HepG2 (cell line): Measurements from ENCODE around the gene KDM4E.

Experiments used
- HNF4A ChIP-seq: sonication (generic); formaldehyde crosslinking; IDR thresholded peaks from 2 replicates; pipeline ENCODE4 v1.4.0; 2020; ENCODE audit warnings: missing genetic modification reagents
- MAFF ChIP-seq: IDR thresholded peaks from 2 replicates; pipeline ENCODE4 v1.6.1; 2011; ENCODE audit warnings: low read depth, low read length, improper control_type of control experiment
- RAD21 ChIP-seq: fragments of 450-650 bp; formaldehyde crosslinking; IDR thresholded peaks from 2 replicates; pipeline ENCODE4 v1.5.0; 2020; ENCODE audit warnings: mild to moderate bottlenecking
- REPIN1 ChIP-seq: sonication (generic); formaldehyde crosslinking; IDR thresholded peaks from 2 replicates; pipeline ENCODE4 v1.8.0; 2022; ENCODE audit warnings: missing genetic modification reagents, low read depth, mild to moderate bottlenecking, borderline replicate concordance
- U2AF1 ChIP-seq: fragments of 200-400 bp; formaldehyde crosslinking; optimal IDR thresholded peaks from 2 replicates; pipeline ENCODE3; 2017; ENCODE audit warnings: mild to moderate bottlenecking, low read depth, low read length
- YY1 ChIP-seq: IDR thresholded peaks from 2 replicates; pipeline ENCODE4 v1.6.1; 2011; ENCODE audit warnings: low read length, low read depth, moderate library complexity, mild to moderate bottlenecking; ENCODE audit not compliant: insufficient read depth, insufficient replicate concordance
- ZNF251 ChIP-seq: sonication (generic); formaldehyde crosslinking; IDR thresholded peaks from 2 replicates; pipeline ENCODE4 v1.9.0; 2021; ENCODE audit warnings: mild to moderate bottlenecking, missing genetic modification reagents
- ZNF484 ChIP-seq: sonication (generic); formaldehyde crosslinking; IDR thresholded peaks from 2 replicates; pipeline ENCODE4 v1.5.1; 2020; ENCODE audit warnings: mild to moderate bottlenecking, low read depth, missing genetic modification reagents, borderline replicate concordance
- TF ChIP-seq, protein P1 (sequence below): sonication (generic); formaldehyde crosslinking; IDR thresholded peaks from 2 replicates; pipeline ENCODE4 v1.5.0; 2020; ENCODE audit warnings: mild to moderate bottlenecking, missing genetic modification reagents, moderate library complexity
- TF ChIP-seq, protein P2 (sequence below): sonication (generic); formaldehyde crosslinking; conservative IDR thresholded peaks from 2 replicates; pipeline ENCODE4 v1.4.0; 2020; ENCODE audit warnings: missing genetic modification reagents
- TF ChIP-seq, protein P3 (sequence below): IDR thresholded peaks from 2 replicates; pipeline ENCODE4 v1.6.1; 2012; ENCODE audit warnings: inconsistent platforms

DNA sequence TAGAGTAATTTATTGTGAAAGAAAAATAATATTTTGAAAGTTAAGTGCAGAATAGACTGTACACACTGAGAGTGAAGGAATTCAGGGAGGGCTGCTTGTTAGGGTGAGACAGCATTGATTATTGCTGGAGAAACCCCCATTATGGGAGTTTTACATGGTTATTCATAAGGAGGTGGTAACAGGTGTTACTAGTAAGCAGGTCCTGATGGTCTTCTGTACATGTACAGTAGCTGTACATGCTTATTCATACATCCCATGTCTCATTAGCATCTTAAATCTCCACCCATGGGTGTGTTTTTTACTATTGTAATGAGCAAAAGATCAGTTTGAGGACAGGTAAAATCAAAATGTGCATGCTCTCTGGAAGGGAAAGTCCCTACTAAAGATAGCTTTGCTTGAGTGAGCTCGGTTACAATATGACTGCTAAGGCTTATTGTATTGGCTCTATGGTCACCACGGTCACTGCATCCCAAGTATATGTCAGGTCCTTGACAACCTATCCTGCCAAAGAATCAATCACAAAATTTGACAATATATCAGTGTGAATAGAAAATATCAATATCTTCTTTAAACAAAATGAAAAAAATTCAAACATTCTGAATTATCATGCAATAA is 30.3 kb downstream of the KDM4E start:
- TF ChIP-seq HNF4A (CRISPR knock-in tag) = no peak
- no peak for TF ChIP-seq U2AF1
- no peak for TF ChIP-seq ZNF484 (CRISPR knock-in tag)
- TF ChIP-seq ZNF251 (CRISPR knock-in tag) = no peak
- TF ChIP-seq, protein P1, sequence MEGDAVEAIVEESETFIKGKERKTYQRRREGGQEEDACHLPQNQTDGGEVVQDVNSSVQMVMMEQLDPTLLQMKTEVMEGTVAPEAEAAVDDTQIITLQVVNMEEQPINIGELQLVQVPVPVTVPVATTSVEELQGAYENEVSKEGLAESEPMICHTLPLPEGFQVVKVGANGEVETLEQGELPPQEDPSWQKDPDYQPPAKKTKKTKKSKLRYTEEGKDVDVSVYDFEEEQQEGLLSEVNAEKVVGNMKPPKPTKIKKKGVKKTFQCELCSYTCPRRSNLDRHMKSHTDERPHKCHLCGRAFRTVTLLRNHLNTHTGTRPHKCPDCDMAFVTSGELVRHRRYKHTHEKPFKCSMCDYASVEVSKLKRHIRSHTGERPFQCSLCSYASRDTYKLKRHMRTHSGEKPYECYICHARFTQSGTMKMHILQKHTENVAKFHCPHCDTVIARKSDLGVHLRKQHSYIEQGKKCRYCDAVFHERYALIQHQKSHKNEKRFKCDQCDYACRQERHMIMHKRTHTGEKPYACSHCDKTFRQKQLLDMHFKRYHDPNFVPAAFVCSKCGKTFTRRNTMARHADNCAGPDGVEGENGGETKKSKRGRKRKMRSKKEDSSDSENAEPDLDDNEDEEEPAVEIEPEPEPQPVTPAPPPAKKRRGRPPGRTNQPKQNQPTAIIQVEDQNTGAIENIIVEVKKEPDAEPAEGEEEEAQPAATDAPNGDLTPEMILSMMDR (CRISPR knock-in tag) = no peak
- no peak for TF ChIP-seq REPIN1 (CRISPR knock-in tag)
- TF ChIP-seq YY1 = no peak
- TF ChIP-seq RAD21 (CRISPR knock-in tag) = no peak
- no peak for TF ChIP-seq MAFF
- TF ChIP-seq, protein P2, sequence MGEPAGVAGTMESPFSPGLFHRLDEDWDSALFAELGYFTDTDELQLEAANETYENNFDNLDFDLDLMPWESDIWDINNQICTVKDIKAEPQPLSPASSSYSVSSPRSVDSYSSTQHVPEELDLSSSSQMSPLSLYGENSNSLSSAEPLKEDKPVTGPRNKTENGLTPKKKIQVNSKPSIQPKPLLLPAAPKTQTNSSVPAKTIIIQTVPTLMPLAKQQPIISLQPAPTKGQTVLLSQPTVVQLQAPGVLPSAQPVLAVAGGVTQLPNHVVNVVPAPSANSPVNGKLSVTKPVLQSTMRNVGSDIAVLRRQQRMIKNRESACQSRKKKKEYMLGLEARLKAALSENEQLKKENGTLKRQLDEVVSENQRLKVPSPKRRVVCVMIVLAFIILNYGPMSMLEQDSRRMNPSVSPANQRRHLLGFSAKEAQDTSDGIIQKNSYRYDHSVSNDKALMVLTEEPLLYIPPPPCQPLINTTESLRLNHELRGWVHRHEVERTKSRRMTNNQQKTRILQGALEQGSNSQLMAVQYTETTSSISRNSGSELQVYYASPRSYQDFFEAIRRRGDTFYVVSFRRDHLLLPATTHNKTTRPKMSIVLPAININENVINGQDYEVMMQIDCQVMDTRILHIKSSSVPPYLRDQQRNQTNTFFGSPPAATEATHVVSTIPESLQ (CRISPR knock-in tag) = no peak
- TF ChIP-seq, protein P3, sequence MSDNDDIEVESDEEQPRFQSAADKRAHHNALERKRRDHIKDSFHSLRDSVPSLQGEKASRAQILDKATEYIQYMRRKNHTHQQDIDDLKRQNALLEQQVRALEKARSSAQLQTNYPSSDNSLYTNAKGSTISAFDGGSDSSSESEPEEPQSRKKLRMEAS = no peak
